DOHH2 (cell line): ENCODE measurements around the gene CDH16.

ENCODE experiments used
- CTCF ChIP-seq: fragments of 200-600 bp; sonication (generic); IDR thresholded peaks from one replicate; pipeline ENCODE4 v1.5.1; 2014; ENCODE audit warnings: antibody characterized with exemption, mild to moderate bottlenecking, low read depth, low read length; ENCODE audit not compliant: poor library complexity, severe bottlenecking
- EZH2phosphoT487 ChIP-seq: fragments of 200-600 bp; sonication (generic); IDR thresholded peaks from 2 replicates; pipeline ENCODE4 v1.6.1; 2017; ENCODE audit warnings: borderline replicate concordance, mild to moderate bottlenecking, antibody characterized with exemption, low read length, moderate library complexity, mixed read lengths

GRCh38 chr16:66903544-66904427 lies 14.9 kb downstream of the CDH16 start:
- TF ChIP-seq CTCF = no peak
- TF ChIP-seq EZH2phosphoT487 = no peak
